Activated naive CD4-positive, alpha-beta T cell treated with anti-CD3 and anti-CD28 coated beads for 36 hours (primary cell): Measurements from ENCODE around the gene RIPK4. TPM values are rescaled to one million over a fixed set of nuclear protein-coding genes. Genes with fewer than 3 reads are reported as not detected.

ENCODE experiments used
- CTCF ChIA-PET: fragments of 350-600 bp; sonication (Branson Sonifier 250); formaldehyde crosslinking; loops from one replicate; lab custom pipeline; 2021; ENCODE audit warnings: antibody characterized with exemption; lab: Charles Lee
- DNase-seq: peaks from one replicate; pipeline ENCODE4 v3.0.0-alpha.2; 2020
- H3K27ac Mint-ChIP-seq: one replicate; pipeline ENCODE4 v1.8.0; 2021; ENCODE audit warnings: mild to moderate bottlenecking, mixed read lengths
- H3K27me3 Mint-ChIP-seq: one replicate; pipeline ENCODE4 v1.8.0; 2021; ENCODE audit warnings: low read depth, mixed read lengths
- H3K36me3 Mint-ChIP-seq: one replicate; pipeline ENCODE4 v1.8.0; 2021; ENCODE audit warnings: low read depth, mixed read lengths
- H3K4me1 Mint-ChIP-seq: one replicate; pipeline ENCODE4 v1.8.0; 2021; ENCODE audit warnings: low read depth, mixed read lengths
- H3K4me3 Mint-ChIP-seq: one replicate; pipeline ENCODE4 v1.8.0; 2021; ENCODE audit warnings: mild to moderate bottlenecking, moderate library complexity, mixed read lengths
- H3K9me3 Mint-ChIP-seq: one replicate; pipeline ENCODE4 v1.8.0; 2021; ENCODE audit warnings: mixed read lengths
- intact Hi-C: fragments of 100-400 bp; cut with micrococcal nuclease; formaldehyde crosslinking; loops from one replicate; pipeline ENCODE4 v1.15.1; 2023
- total RNA-seq, 2 experiments: library from RNA; stranded (reverse); gene quantifications; one replicate each; pipeline ENCODE4 v1.2.3, GENCODE V29; 2021

Gene RIPK4
- total RNA-seq, 2 experiments from 2014 or later = 0.33 to 0.49 TPM

DNA sequence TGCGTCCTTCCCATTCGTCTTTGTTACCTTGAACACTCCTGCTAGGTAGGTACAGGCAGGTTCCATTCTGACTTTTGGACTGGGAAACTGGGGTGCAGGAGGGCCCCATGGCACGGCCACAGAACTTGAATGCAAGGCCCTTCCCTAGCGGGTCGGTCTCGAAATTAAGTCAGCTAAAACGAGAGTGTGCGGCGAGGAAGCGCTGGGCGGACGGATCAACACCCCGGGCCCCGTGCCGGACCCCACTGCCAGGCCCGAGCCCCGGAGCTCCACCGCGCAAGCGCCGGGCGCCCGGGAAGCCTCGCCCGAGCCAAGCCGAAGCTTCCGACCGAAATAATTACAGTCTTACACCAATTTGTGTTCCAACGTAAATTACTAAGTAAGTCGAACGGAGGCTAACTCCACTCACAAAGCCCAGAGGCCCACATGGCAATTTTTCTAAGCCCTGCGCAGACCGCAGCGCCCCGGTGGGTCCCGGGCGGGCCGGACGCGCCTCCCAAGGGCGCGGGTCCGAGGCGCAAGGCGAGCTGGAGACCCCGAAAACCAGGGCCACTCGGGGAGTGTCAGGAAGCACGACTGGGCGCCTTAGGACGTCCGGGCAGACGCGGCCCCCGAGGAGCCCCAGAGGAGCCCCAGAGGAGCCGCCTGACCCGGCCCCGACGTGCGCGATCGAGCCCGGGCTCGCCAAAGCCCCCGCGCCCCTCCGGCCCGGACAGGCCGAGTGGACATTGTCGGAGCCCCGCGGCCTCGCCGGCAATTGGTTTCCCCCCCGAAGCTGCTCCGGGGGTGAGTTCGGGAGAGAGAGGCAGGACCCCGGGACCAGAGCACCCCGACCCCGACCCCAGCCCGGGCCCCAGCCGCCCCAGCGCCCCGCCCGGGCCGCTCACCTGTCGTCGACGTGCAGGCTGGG lies 624 bp downstream of the RIPK4 start:
- CTCF ChIA-PET = interaction anchor here (1.8 kb wide), 1 partner anchor 483 kb away, joined by 5 read pairs; no protein-coding TSS in a partner anchor

DNA sequence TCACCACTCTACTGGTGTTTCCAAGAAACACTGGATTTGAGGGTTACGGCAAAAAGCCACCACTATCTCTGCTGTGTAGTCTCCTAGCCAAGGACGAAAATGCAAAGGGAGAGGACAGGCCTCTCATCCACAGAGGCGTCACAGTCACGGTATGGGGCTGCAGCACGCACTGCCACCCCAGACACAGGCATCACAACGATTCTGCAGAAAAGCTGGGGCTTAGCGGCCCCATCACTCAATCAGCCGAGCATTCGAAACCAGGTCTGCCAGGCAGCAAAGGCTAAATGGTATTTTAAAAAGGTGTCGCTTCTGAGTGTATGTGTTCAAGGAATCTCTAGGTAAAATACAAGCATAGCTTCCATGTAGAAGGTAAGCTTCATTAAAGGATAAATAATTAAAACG lies 1.4 kb downstream of the RIPK4 start:
- peak overlapping the region; percentile 46 for H3K4me3 Mint-ChIP-seq
- H3K27me3 Mint-ChIP-seq = peaks cover 76% of the 10 kb centered on the region
- no peaks in the 10 kb centered on the region for H3K36me3 Mint-ChIP-seq
- peaks cover 30% of the 10 kb centered on the region for H3K4me1 Mint-ChIP-seq
- intact Hi-C loops = loop anchor here (5.0 kb wide), 2 partner anchors 242 to 483 kb away; no protein-coding TSS in a partner anchor
- CTCF ChIA-PET = interaction anchor here (1.1 to 1.8 kb wide), 2 partner anchors 153 to 482 kb away, joined by 3 to 5 read pairs; no protein-coding TSS in a partner anchor
- no peak for DNase-seq
- H3K27ac Mint-ChIP-seq = no peak overlapping the region
- H3K9me3 Mint-ChIP-seq = no peaks in the 10 kb centered on the region

More for the DNA sequence above, 624 bp downstream of the RIPK4 start:
- intact Hi-C loops = loop anchor here (5.0 kb wide), 2 partner anchors 241 to 484 kb away; no protein-coding TSS in a partner anchor
- no peaks in the 10 kb centered on the region for H3K36me3 Mint-ChIP-seq
- peak overlapping the region; percentile 75 for H3K4me3 Mint-ChIP-seq
- H3K27ac Mint-ChIP-seq = no peak overlapping the region
- no peak for DNase-seq
- no peaks in the 10 kb centered on the region for H3K9me3 Mint-ChIP-seq
- H3K27me3 Mint-ChIP-seq = peaks cover 68% of the 10 kb centered on the region
- peaks cover 29% of the 10 kb centered on the region for H3K4me1 Mint-ChIP-seq

DNA sequence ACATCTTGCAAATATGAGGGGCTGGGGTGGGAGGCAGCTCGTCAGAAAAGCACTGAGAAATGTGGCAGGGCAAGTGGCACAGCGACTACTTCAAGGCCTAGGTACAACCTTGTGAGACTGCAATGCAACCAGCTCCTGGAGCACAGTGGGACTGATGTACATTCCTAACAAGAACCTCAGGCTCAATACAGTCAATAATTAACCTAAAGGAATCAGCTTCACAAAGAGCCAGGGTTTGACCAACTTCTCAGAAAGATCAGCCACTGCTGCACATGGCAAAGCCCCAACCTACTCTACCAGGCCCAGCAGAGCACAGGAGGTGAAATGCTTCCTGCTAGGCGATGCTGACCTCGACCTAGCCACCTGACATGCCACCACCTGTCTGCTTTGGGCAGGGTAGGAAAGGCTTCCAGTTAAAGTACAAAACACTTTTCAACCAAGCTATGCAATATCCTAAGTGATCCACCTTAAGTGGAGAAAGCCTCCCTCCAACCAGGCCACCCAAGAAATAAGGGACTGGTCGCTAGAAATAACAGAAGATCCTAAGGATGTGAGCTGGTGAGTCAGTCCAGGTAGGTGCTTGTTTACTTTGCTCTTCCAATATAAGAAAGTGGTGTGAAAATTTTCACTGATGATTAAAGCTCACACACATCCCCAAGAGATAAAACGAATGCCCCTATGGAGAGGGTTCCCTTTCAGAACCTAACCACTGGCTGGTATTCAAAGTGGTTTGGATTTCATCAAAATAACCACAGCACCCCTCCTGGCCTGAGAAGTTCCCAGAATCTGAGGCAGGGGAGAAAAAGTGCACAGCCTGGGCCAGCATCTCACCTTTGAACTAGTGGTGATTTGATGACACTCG lies 2.1 kb downstream of the RIPK4 start:
- peak overlapping the region; percentile 1 for H3K4me3 Mint-ChIP-seq
- no peaks in the 10 kb centered on the region for H3K9me3 Mint-ChIP-seq
- H3K27ac Mint-ChIP-seq = no peak overlapping the region
- DNase-seq = no peak
- no peaks in the 10 kb centered on the region for H3K36me3 Mint-ChIP-seq
- peaks cover 76% of the 10 kb centered on the region for H3K27me3 Mint-ChIP-seq
- H3K4me1 Mint-ChIP-seq = peaks cover 30% of the 10 kb centered on the region
- intact Hi-C loops = loop anchor here (5.0 kb wide), 2 partner anchors 243 to 482 kb away; no protein-coding TSS in a partner anchor
- CTCF ChIA-PET = interaction anchor here (1.1 to 1.8 kb wide), 2 partner anchors 152 to 481 kb away, joined by 3 to 5 read pairs; no protein-coding TSS in a partner anchor

DNA sequence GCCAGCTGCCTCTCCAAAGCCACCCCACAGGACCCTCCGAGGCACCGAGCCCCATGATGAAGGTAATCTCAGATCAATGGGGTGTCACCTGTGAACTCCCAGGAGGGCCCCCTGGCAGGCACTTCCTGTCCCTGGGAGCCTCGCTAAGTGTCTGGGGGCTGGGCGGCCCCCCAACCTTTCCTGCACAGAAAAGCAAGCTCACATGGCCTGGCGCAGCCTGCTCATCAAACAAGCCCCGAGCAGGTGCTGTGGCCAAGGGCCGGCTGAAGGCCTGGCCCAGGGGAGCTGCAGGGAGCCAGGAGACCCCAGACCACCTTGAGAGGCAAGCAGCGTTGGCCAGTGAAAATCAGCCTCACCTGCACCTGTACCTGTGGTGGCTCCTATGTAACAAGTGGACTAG lies 2.9 kb downstream of the RIPK4 start:
- DNase-seq = no peak
- Mint-ChIP-seq H3K4me3 (no peak overlapping the region), H3K36me3 (no peaks in the 10 kb centered on the region), H3K27me3 (peaks cover 77% of the 10 kb centered on the region), H3K27ac (no peak overlapping the region), H3K9me3 (no peaks in the 10 kb centered on the region), H3K4me1 (peaks cover 29% of the 10 kb centered on the region)
- CTCF ChIA-PET = no interaction called here
- intact Hi-C loops = no loop called here

DNA sequence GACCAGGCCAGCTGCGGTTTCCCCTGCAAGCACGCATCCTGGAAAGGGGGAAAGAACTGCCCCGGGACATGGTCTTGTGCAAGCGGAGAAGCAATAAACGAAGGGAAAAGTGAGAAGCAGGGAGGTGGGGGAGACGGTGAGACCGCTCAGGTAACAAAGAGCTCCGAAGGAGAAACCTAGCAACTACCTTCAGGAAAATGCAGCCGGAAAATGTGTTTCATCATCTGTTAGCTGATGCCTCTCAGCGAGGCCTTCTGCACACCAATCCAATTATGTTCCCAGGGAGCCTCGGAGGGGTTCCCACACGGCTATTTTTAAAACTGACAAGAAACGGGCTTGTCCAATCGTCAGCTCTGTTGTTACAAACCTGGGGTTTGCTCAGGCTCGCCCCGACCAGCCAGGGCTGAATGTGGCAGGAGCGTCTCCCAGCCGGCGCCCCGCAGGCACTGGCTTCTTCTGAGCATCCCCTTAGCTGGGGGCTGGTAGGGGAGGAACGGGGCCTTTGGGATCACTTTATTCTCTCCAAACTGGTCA lies 3.4 kb downstream of the RIPK4 start:
- Mint-ChIP-seq H3K4me3 (no peak overlapping the region), H3K36me3 (no peaks in the 10 kb centered on the region), H3K27ac (no peak overlapping the region), H3K9me3 (no peaks in the 10 kb centered on the region), H3K27me3 (peaks cover 74% of the 10 kb centered on the region), H3K4me1 (peaks cover 24% of the 10 kb centered on the region)
- CTCF ChIA-PET = no interaction called here
- intact Hi-C loops = no loop called here
- DNase-seq = no peak

DNA sequence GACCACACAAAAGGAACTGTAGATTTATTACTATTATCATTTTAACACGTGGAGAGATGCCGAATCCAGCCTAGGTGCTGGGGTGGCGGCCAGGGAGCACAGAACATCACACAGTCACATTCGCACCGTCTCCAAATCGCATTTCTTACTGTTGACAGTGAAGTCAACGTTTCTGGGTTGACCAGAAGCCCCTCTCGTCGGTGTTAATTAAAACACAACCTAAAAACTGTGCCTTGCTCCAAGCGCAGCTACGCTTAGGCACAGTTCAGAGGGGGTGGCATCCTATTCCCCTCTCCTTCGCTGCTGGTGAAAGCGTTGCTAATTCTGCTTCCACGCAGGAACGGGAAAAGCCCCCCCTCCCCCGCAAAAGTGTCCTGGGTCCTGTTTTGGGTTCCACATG lies 4.1 kb downstream of the RIPK4 start:
- H3K4me3 Mint-ChIP-seq = no peak overlapping the region
- intact Hi-C loops = no loop called here
- DNase-seq = no peak
- peaks cover 17% of the 10 kb centered on the region for H3K4me1 Mint-ChIP-seq
- no peaks in the 10 kb centered on the region for H3K9me3 Mint-ChIP-seq
- H3K27ac Mint-ChIP-seq = no peak overlapping the region
- CTCF ChIA-PET = no interaction called here
- H3K27me3 Mint-ChIP-seq = peaks cover 70% of the 10 kb centered on the region
- no peaks in the 10 kb centered on the region for H3K36me3 Mint-ChIP-seq

DNA sequence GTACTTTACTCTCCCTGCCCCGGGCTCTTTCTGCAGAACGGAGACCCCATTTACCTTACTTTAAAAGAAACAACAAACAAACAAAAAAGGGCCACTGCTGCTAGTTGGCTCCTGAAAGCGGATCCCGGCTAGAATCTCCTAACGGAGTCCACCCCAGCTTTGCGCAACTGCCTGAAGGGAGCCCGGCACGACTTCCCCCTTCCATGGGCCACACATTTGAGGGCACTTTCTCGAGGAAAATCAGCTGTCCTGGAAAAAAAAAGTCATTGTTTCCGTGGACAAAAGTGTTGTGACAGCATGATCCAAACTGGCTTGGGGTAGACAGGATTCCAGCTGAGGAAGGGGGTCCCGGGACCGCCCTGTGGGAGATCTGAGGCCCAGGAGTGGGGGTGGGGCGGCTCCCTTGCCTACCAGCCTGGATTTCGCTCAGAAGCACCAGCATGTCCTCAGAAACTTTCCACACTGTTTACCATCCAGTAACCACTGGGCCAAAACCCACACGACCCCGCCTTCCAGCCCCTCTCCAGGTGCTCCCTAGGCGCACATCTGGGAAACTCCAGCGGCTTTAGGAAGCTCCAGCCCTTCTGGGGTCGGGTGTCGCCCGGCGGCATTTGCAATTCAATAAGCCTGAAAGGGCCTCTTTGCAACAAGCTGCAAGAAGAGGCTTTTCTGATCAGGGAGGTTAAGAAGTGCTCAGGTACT lies 4.8 kb downstream of the RIPK4 start:
- CTCF ChIA-PET = interaction anchor here (1.3 kb wide), 1 partner anchor 346 kb away, joined by 4 read pairs; no protein-coding TSS in a partner anchor
- no peaks in the 10 kb centered on the region for H3K36me3 Mint-ChIP-seq
- intact Hi-C loops = no loop called here
- no peak for DNase-seq
- no peak overlapping the region for H3K27ac Mint-ChIP-seq
- peaks cover 63% of the 10 kb centered on the region for H3K27me3 Mint-ChIP-seq
- no peak overlapping the region for H3K4me3 Mint-ChIP-seq
- H3K9me3 Mint-ChIP-seq = no peaks in the 10 kb centered on the region
- peaks cover 10% of the 10 kb centered on the region for H3K4me1 Mint-ChIP-seq

DNA sequence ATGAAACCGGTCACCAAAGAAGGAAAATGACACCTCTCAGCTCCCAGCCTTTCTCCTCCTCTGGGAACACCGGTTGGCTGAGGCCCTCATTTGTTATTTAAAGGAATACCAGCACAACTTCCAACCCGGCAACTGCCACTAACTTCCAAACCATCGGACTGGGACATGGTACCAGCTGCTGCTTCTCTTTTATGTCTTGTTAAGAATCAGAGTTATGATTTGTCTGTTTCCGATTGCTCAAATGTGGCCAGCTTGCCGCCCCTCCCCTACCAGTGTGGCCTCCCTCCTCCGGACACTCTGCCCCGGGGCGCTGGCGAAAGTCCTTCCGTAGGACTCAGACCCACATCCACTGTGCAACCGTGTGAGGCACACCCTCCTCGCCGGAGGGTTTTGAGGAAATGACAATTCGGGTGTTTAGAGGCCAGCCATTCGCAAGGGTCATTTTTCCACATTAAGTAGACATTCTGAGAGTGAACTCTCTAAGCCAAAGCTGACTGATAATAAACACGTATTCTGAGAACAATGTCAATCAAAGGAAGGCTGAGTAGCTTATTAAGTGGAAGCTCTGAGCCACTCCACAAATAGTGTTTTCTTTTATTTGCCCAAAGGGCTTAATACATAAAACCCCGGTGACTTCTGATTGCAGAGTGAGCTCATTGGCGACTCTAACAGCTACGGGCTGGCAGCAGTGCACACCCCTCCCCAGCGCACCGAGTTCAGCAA lies 5.5 kb downstream of the RIPK4 start:
- H3K27me3 Mint-ChIP-seq = peaks cover 62% of the 10 kb centered on the region
- no peaks in the 10 kb centered on the region for H3K36me3 Mint-ChIP-seq
- no peak overlapping the region for H3K4me3 Mint-ChIP-seq
- intact Hi-C loops = no loop called here
- no peaks in the 10 kb centered on the region for H3K9me3 Mint-ChIP-seq
- CTCF ChIA-PET = interaction anchor here (1.3 kb wide), 1 partner anchor 346 kb away, joined by 4 read pairs; no protein-coding TSS in a partner anchor
- DNase-seq = no peak
- no peak overlapping the region for H3K27ac Mint-ChIP-seq
- peaks cover 9% of the 10 kb centered on the region for H3K4me1 Mint-ChIP-seq

DNA sequence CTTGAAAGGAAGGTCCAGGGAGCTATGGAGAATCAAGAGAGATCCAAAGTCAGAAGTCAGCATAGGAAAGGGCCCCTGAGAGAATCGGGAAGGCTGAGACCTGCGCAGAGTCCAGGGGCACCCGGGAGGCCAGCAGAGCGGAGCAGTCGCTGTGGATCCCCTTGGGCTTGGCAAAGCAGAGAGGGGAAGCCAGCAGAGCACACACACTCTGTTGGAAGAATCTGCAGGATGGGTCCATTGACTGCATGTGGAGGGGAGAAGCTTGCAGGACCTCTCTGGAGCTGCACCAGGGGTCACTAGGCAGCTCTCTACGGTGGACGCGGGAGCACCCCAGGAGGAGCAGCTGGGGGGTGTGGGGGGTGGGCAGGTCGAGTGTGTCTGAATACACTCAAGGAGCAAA lies 6.4 kb downstream of the RIPK4 start:
- CTCF ChIA-PET = no interaction called here
- no peak overlapping the region for H3K4me3 Mint-ChIP-seq
- no peak for DNase-seq
- no peaks in the 10 kb centered on the region for H3K9me3 Mint-ChIP-seq
- no peak overlapping the region for H3K27ac Mint-ChIP-seq
- H3K4me1 Mint-ChIP-seq = peaks cover 9% of the 10 kb centered on the region
- intact Hi-C loops = no loop called here
- peaks cover 56% of the 10 kb centered on the region for H3K27me3 Mint-ChIP-seq
- H3K36me3 Mint-ChIP-seq = no peaks in the 10 kb centered on the region

DNA sequence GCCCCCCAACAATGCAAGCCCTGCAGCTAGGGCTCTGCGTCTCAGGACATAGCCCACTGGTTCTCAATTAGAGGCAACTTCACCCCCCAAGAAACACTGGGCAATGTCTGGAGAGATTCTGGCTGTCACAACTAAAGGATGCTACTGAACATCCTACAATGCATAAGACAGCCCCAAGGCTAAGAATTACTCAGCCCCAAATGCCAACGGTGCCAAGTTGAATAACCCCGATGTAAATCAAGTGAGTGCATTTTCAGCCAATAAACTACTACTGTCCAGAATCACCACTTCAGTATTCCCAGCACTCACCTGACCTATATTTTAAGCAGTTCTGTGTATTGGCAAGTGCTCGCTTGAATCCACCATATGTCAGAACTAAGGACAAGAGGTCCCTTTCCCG lies 6.9 kb downstream of the RIPK4 start:
- intact Hi-C loops = no loop called here
- no peak overlapping the region for H3K27ac Mint-ChIP-seq
- no peak overlapping the region for H3K4me3 Mint-ChIP-seq
- no peak for DNase-seq
- H3K9me3 Mint-ChIP-seq = no peaks in the 10 kb centered on the region
- H3K36me3 Mint-ChIP-seq = no peaks in the 10 kb centered on the region
- CTCF ChIA-PET = no interaction called here
- H3K4me1 Mint-ChIP-seq = peaks cover 9% of the 10 kb centered on the region
- peaks cover 51% of the 10 kb centered on the region for H3K27me3 Mint-ChIP-seq

DNA sequence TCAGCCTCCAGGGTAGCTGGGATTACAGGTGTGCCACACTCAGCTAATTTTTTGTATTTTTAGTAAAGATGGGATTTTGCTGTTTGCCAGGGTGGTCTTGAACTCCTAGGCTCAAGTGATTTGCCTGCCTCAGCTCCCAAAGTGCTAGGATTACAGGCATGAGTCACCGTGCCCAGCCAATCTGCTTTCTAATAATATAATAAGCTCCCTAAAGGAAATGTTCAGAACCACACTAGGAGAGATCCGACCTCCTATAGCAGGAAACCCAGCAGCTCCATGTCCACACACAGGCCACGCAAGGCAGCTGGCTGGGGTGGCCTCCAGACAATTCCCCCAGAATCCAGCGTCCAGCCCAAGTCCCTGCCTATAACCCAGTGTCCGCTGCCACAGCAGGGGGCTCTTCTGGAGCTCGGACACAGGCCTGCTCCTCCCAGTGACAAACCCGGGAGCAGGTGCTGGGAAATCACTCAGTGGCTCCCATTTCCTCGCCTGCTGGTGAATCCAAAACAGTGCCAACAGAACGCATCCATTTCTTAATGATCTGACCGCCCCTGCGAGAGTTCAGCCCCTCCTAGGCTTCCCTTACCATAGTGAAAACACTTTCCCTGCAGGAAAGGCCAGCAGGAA lies 7.5 kb downstream of the RIPK4 start:
- H3K27me3 Mint-ChIP-seq = peaks cover 46% of the 10 kb centered on the region
- CTCF ChIA-PET = no interaction called here

More for the DNA sequence above, 7.5 kb downstream of the RIPK4 start:
- H3K4me3 Mint-ChIP-seq = no peak overlapping the region
- intact Hi-C loops = no loop called here
- H3K27ac Mint-ChIP-seq = no peak overlapping the region
- no peaks in the 10 kb centered on the region for H3K9me3 Mint-ChIP-seq
- H3K4me1 Mint-ChIP-seq = peaks cover 9% of the 10 kb centered on the region
- DNase-seq = no peak
- H3K36me3 Mint-ChIP-seq = no peaks in the 10 kb centered on the region
